ENCODE data around the gene RERGL. TPM values are rescaled to one million over a fixed set of nuclear protein-coding genes. Genes with fewer than 3 reads are reported as not detected.
"Not testable (repeated sequence)": the region's sequence is repeated elsewhere in the genome, so short reads cannot be mapped to it uniquely, and the experiment has no call there.

RERGL gene
- total RNA-seq, 1 donor from 2014 or later: 0.27 TPM

GRCh38 chr12:18068355-18068754, 21.6 kb downstream of the RERGL start:
- no peaks in the 10 kb centered on the region for H3K9me3 Mint-ChIP-seq (ENCODE audit: low read depth)
- no peaks in the 10 kb centered on the region for H3K36me3 Mint-ChIP-seq (ENCODE audit: low read depth)
- no peak for TF ChIP-seq CTCF (IDR thresholded peaks at IDR 0.05)
- no peak overlapping the region for H3K4me3 Mint-ChIP-seq (ENCODE audit: unreplicated experiment)
- H3K27me3 Mint-ChIP-seq (ENCODE audit: low read depth): peaks cover 6% of the 10 kb centered on the region
- no peaks in the 10 kb centered on the region for H3K4me1 Mint-ChIP-seq (ENCODE audit: low read depth)
- DNase-seq (ENCODE audit: low spot score): no peak
- no peak overlapping the region for H3K27ac Mint-ChIP-seq (ENCODE audit: unreplicated experiment)

GRCh38 chr12:18066666-18067065, 23.3 kb downstream of the RERGL start:
- no peaks in the 10 kb centered on the region for H3K4me1 Mint-ChIP-seq (ENCODE audit: low read depth)
- H3K27me3 Mint-ChIP-seq (ENCODE audit: low read depth): peaks cover 6% of the 10 kb centered on the region
- no peaks in the 10 kb centered on the region for H3K36me3 Mint-ChIP-seq (ENCODE audit: low read depth)
- H3K4me3 Mint-ChIP-seq (ENCODE audit: unreplicated experiment): no peak overlapping the region
- H3K9me3 Mint-ChIP-seq (ENCODE audit: low read depth): peaks cover 8% of the 10 kb centered on the region
- TF ChIP-seq CTCF (IDR thresholded peaks at IDR 0.05): no peak
- no peak for DNase-seq (ENCODE audit: low spot score)
- no peak overlapping the region for H3K27ac Mint-ChIP-seq (ENCODE audit: unreplicated experiment)

GRCh38 chr12:18062867-18063266, 27.1 kb downstream of the RERGL start:
- not testable (repeated sequence) for H3K4me3 Mint-ChIP-seq (ENCODE audit: unreplicated experiment); H3K27me3 Mint-ChIP-seq (ENCODE audit: low read depth); H3K4me1 Mint-ChIP-seq (ENCODE audit: low read depth); DNase-seq (ENCODE audit: low spot score); H3K27ac Mint-ChIP-seq (ENCODE audit: unreplicated experiment); H3K36me3 Mint-ChIP-seq (ENCODE audit: low read depth)
- peaks cover 29% of the 10 kb centered on the region for H3K9me3 Mint-ChIP-seq (ENCODE audit: low read depth)

GRCh38 chr12:18057051-18057450, 32.9 kb downstream of the RERGL start:
- Mint-ChIP-seq H3K36me3 (ENCODE audit: low read depth) (peaks cover 3% of the 10 kb centered on the region), H3K4me3 (ENCODE audit: unreplicated experiment) (no peak overlapping the region), H3K4me1 (ENCODE audit: low read depth) (no peaks in the 10 kb centered on the region), H3K27me3 (ENCODE audit: low read depth) (no peaks in the 10 kb centered on the region), H3K9me3 (ENCODE audit: low read depth) (peaks cover 28% of the 10 kb centered on the region), H3K27ac (ENCODE audit: unreplicated experiment) (no peak overlapping the region)
- no peak for DNase-seq (ENCODE audit: low spot score)
- no peak for TF ChIP-seq CTCF (IDR thresholded peaks at IDR 0.05)

GRCh38 chr12:18054925-18055619, 34.9 kb downstream of the RERGL start:
- Mint-ChIP-seq H3K27me3 (ENCODE audit: low read depth) (no peaks in the 10 kb centered on the region), H3K4me3 (ENCODE audit: unreplicated experiment) (no peak overlapping the region), H3K27ac (ENCODE audit: unreplicated experiment) (no peak overlapping the region), H3K4me1 (ENCODE audit: low read depth) (no peaks in the 10 kb centered on the region), H3K36me3 (ENCODE audit: low read depth) (peaks cover 3% of the 10 kb centered on the region), H3K9me3 (ENCODE audit: low read depth) (peaks cover 26% of the 10 kb centered on the region)
- no peak for DNase-seq (ENCODE audit: low spot score)
- TF ChIP-seq CTCF (IDR thresholded peaks at IDR 0.05): no peak

- H3K4me3 Mint-ChIP-seq (ENCODE audit: unreplicated experiment): no peak overlapping the region
- no peaks in the 10 kb centered on the region for H3K27me3 Mint-ChIP-seq (ENCODE audit: low read depth)
- H3K4me1 Mint-ChIP-seq (ENCODE audit: low read depth): no peaks in the 10 kb centered on the region
- TF ChIP-seq CTCF (IDR thresholded peaks at IDR 0.05): no peak
- H3K9me3 Mint-ChIP-seq (ENCODE audit: low read depth): peaks cover 7% of the 10 kb centered on the region
- no peaks in the 10 kb centered on the region for H3K36me3 Mint-ChIP-seq (ENCODE audit: low read depth)
- no peak for DNase-seq (ENCODE audit: low spot score)
- no peak overlapping the region for H3K27ac Mint-ChIP-seq (ENCODE audit: unreplicated experiment)
Measured at GRCh38 chr12:18045446-18045992, 44.5 kb downstream of the RERGL start.

GRCh38 chr12:18040060-18040742, 49.8 kb downstream of the RERGL start:
- not testable (repeated sequence) for H3K27me3 Mint-ChIP-seq (ENCODE audit: low read depth); H3K4me1 Mint-ChIP-seq (ENCODE audit: low read depth); H3K4me3 Mint-ChIP-seq (ENCODE audit: unreplicated experiment); H3K27ac Mint-ChIP-seq (ENCODE audit: unreplicated experiment); H3K36me3 Mint-ChIP-seq (ENCODE audit: low read depth)
- peaks cover 12% of the 10 kb centered on the region for H3K9me3 Mint-ChIP-seq (ENCODE audit: low read depth)
- DNase-seq (ENCODE audit: low spot score): peak; percentile 78

Measured in chondrocyte (in vitro differentiated cells).